Parathyroid adenoma (tissue), 2 donors: ENCODE data around the gene CLIC6.

Experiments
- H2AFZ ChIP-seq: fragments of 300-600 bp; sonication (generic); one replicate; pipeline ENCODE4 v1.7.0; 2017; ENCODE audit warnings: antibody characterized with exemption, mild to moderate bottlenecking
- H3K27ac ChIP-seq: fragments of 300-600 bp; sonication (generic); one replicate; pipeline ENCODE4 v1.7.0; 2017
- H3K27me3 ChIP-seq: fragments of 300-600 bp; sonication (generic); one replicate; pipeline ENCODE4 v1.7.0; 2017; ENCODE audit warnings: low read length; ENCODE audit not compliant: control insufficient read depth, insufficient read depth
- H3K36me3 ChIP-seq: fragments of 300-600 bp; sonication (generic); one replicate; pipeline ENCODE4 v1.7.0; 2017; ENCODE audit warnings: low read length; ENCODE audit not compliant: control insufficient read depth, insufficient read depth
- H3K4me1 ChIP-seq: fragments of 300-600 bp; sonication (generic); one replicate; pipeline ENCODE4 v1.7.0; 2017; ENCODE audit warnings: control low read depth
- H3K4me2 ChIP-seq: fragments of 300-600 bp; sonication (generic); one replicate; pipeline ENCODE4 v1.7.0; 2017; ENCODE audit warnings: low read length
- H3K4me3 ChIP-seq: fragments of 300-600 bp; sonication (generic); one replicate; pipeline ENCODE4 v1.7.0; 2017; ENCODE audit warnings: low read depth, low read length
- H3K79me2 ChIP-seq: fragments of 300-600 bp; sonication (generic); one replicate; pipeline ENCODE4 v1.7.0; 2017; ENCODE audit warnings: control low read depth
- H3K9ac ChIP-seq: fragments of 300-600 bp; sonication (generic); one replicate; pipeline ENCODE4 v1.7.0; 2017; ENCODE audit warnings: mild to moderate bottlenecking
- H3K9me3 ChIP-seq: fragments of 300-600 bp; sonication (generic); one replicate; pipeline ENCODE4 v1.7.0; 2017; ENCODE audit warnings: low read length; ENCODE audit not compliant: control insufficient read depth
- CTCF ChIP-seq: fragments of 300-600 bp; sonication (generic); IDR thresholded peaks from one replicate; pipeline ENCODE4 v1.7.0; 2017; ENCODE audit warnings: antibody characterized with exemption, mild to moderate bottlenecking
- donor health status: primary hyperparathyroidism.

CLIC6 gene

GRCh38 chr21:34703571-34703970, 34.8 kb downstream of the CLIC6 start:
- H3K9me3 ChIP-seq: no peaks in the 10 kb centered on the region
- H3K27ac ChIP-seq: no peak overlapping the region
- no peaks in the 10 kb centered on the region for H3K4me1 ChIP-seq
- H3K4me3 ChIP-seq: no peak overlapping the region
- H3K36me3 ChIP-seq: no peaks in the 10 kb centered on the region
- H3K4me2 ChIP-seq: no peak overlapping the region
- no peaks in the 10 kb centered on the region for H3K79me2 ChIP-seq
- H3K27me3 ChIP-seq: no peaks in the 10 kb centered on the region
- no peak overlapping the region for H3K9ac ChIP-seq
- no peak overlapping the region for H2AFZ ChIP-seq
- no peak for TF ChIP-seq CTCF

- no peak overlapping the region for H2AFZ ChIP-seq
- no peak overlapping the region for H3K4me3 ChIP-seq
- no peaks in the 10 kb centered on the region for H3K9me3 ChIP-seq
- H3K27me3 ChIP-seq: no peaks in the 10 kb centered on the region
- H3K4me1 ChIP-seq: no peaks in the 10 kb centered on the region
- H3K4me2 ChIP-seq: no peak overlapping the region
- no peaks in the 10 kb centered on the region for H3K36me3 ChIP-seq
- H3K27ac ChIP-seq: no peak overlapping the region
- no peak overlapping the region for H3K9ac ChIP-seq
- TF ChIP-seq CTCF: no peak
- no peaks in the 10 kb centered on the region for H3K79me2 ChIP-seq
Measured at GRCh38 chr21:34704119-34704518, 35.3 kb downstream of the CLIC6 start.

GRCh38 chr21:34705011-34705410, 36.2 kb downstream of the CLIC6 start:
- Histone ChIP-seq H3K79me2 (no peaks in the 10 kb centered on the region), H2AFZ (no peak overlapping the region), H3K4me1 (no peaks in the 10 kb centered on the region), H3K9ac (no peak overlapping the region), H3K4me2 (no peak overlapping the region), H3K27me3 (no peaks in the 10 kb centered on the region), H3K36me3 (no peaks in the 10 kb centered on the region), H3K9me3 (no peaks in the 10 kb centered on the region), H3K27ac (no peak overlapping the region), H3K4me3 (no peak overlapping the region)
- TF ChIP-seq CTCF: no peak

- Histone ChIP-seq H3K79me2 (no peaks in the 10 kb centered on the region), H3K27ac (no peak overlapping the region), H3K27me3 (no peaks in the 10 kb centered on the region), H3K4me3 (no peak overlapping the region), H3K36me3 (no peaks in the 10 kb centered on the region), H3K4me2 (no peak overlapping the region), H2AFZ (no peak overlapping the region), H3K9me3 (no peaks in the 10 kb centered on the region), H3K9ac (no peak overlapping the region), H3K4me1 (no peaks in the 10 kb centered on the region)
- no peak for TF ChIP-seq CTCF
Measured at GRCh38 chr21:34706337-34706736, 37.5 kb downstream of the CLIC6 start.

GRCh38 chr21:34707876-34708325, 39.1 kb downstream of the CLIC6 start:
- Histone ChIP-seq H3K4me2 (no peak overlapping the region), H3K79me2 (no peaks in the 10 kb centered on the region), H3K4me3 (no peak overlapping the region), H3K4me1 (no peaks in the 10 kb centered on the region), H3K9me3 (no peaks in the 10 kb centered on the region), H3K27me3 (no peaks in the 10 kb centered on the region), H3K27ac (no peak overlapping the region), H3K36me3 (no peaks in the 10 kb centered on the region), H3K9ac (no peak overlapping the region), H2AFZ (no peak overlapping the region)
- no peak for TF ChIP-seq CTCF
